Thoracic aorta (tissue), 2 donors: ENCODE measurements around the gene ANO4. TPM values are rescaled to one million over a fixed set of nuclear protein-coding genes. Genes with fewer than 3 reads are reported as not detected.

ENCODE experiments used
- ATAC-seq: fragments of 150-250 bp; one replicate; pipeline ENCODE4 v1.8.0; 2017; ENCODE audit warnings: low read depth; ENCODE audit not compliant: insufficient number of reproducible peaks, low FRiP score
- DNase-seq: peaks from one replicate; pipeline ENCODE4 v3.0.0-alpha.2; 2020; ENCODE audit warnings: low spot score
- H3K27ac ChIP-seq, 2 donors: fragments of 200-600 bp; sonication (generic); 1 replicate in 1 of 2; 2 replicates in 1 of 2; pipeline ENCODE4 v1.5.1; 2016; ENCODE audit warnings: mild to moderate bottlenecking in 2 of 2, moderate library complexity in 2 of 2
- H3K27me3 ChIP-seq: fragments of 200-600 bp; sonication (generic); replicated peaks from 2 replicates; pipeline ENCODE4 v1.6.0; 2016; ENCODE audit warnings: mild to moderate bottlenecking; ENCODE audit not compliant: insufficient read depth
- H3K36me3 ChIP-seq: fragments of 200-600 bp; sonication (generic); one replicate; pipeline ENCODE4 v1.5.1; 2016
- H3K4me1 ChIP-seq, 2 donors: fragments of 200-600 bp; sonication (generic); 1 replicate in 1 of 2; 2 replicates in 1 of 2; pipeline versions ENCODE4 v1.5.1 to v1.6.0; 2016; ENCODE audit warnings: low read depth in 2 of 2, mild to moderate bottlenecking in 1 of 2; ENCODE audit not compliant: control insufficient read depth in 1 of 2
- H3K4me3 ChIP-seq: fragments of 200-600 bp; sonication (generic); 2 replicates; pipeline ENCODE4 v1.5.1; 2016; ENCODE audit warnings: mild to moderate bottlenecking
- H3K9me3 ChIP-seq: fragments of 200-600 bp; sonication (generic); 2 replicates; pipeline ENCODE4 v1.5.1; 2016
- total RNA-seq, 2 donors: library from RNA; depleted of rRNA; stranded (reverse); fragments of >200 nt; gene quantifications; one replicate each; pipeline versions ENCODE4 v1.1.0 to v1.2.3, GENCODE V29; 2016
- TF ChIP-seq, protein P1 (sequence below): fragments of 200-600 bp; sonication (generic); IDR thresholded peaks from one replicate; pipeline ENCODE4 v1.5.1; 2019; ENCODE audit warnings: antibody characterized with exemption

Gene ANO4
- total RNA-seq, 2 donors from 2014 or later = not detected

DNA sequence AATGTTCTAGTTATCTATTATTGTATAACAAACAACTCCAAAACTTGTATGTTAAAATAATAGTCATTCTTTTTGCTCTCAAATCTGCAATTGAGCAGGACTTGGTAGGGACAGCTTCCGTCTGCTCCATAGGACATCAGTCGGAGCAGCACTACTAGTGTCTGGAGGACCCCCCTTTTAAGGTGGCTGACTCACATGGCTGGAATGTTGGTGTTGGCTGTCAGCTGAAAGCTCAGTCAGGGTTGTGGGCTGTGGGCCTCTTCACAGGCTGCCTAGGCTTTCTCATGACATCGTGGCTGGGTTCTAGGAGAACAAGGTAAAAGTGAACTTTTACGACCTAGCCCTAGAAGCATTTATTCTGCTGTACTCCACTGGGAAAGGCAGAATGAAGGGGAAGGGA is 160.6 kb downstream of the ANO4 start:
- Histone ChIP-seq H3K27ac (peak overlapping the region in 1 of 2 donors; percentile 6), H3K36me3 (no peaks in the 10 kb centered on the region), H3K4me3 (no peak overlapping the region), H3K9me3 (no peaks in the 10 kb centered on the region), H3K4me1 (peaks cover 8 to 39% of the 10 kb centered on the region in 2 donors), H3K27me3 (no peaks in the 10 kb centered on the region)
- TF ChIP-seq, protein P1, sequence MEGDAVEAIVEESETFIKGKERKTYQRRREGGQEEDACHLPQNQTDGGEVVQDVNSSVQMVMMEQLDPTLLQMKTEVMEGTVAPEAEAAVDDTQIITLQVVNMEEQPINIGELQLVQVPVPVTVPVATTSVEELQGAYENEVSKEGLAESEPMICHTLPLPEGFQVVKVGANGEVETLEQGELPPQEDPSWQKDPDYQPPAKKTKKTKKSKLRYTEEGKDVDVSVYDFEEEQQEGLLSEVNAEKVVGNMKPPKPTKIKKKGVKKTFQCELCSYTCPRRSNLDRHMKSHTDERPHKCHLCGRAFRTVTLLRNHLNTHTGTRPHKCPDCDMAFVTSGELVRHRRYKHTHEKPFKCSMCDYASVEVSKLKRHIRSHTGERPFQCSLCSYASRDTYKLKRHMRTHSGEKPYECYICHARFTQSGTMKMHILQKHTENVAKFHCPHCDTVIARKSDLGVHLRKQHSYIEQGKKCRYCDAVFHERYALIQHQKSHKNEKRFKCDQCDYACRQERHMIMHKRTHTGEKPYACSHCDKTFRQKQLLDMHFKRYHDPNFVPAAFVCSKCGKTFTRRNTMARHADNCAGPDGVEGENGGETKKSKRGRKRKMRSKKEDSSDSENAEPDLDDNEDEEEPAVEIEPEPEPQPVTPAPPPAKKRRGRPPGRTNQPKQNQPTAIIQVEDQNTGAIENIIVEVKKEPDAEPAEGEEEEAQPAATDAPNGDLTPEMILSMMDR = no peak
- ATAC-seq (no peak), DNase-seq (peak; percentile 2)

DNA sequence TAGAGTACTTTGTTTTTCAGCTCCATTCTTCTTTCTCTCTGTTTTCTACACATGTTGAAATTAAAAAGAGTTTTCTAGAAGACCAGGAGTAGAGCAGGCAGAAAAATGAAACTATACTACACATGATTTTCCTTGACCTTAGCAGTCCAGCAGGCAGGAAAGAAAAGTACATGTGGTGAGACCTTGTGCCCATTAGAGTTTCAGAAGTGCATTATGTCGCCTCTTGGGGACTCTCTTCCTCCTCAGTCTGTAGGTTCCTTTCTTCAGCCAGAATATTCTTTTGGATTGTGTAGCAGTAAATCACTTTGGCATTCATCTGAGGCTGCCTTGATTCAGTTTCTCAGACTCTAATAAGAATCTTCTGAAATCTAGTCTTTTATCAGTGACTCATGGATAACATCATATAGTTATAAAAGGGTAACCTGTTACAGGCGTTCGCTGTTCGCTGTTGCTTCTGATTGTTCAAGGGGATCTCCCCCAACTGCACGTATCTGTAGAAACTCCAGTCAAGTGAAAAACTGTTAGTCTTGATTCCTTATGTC is 161.8 kb downstream of the ANO4 start:
- Histone ChIP-seq H3K4me1 (peaks cover 8 to 39% of the 10 kb centered on the region in 2 donors), H3K27me3 (no peaks in the 10 kb centered on the region), H3K27ac (peak overlapping the region in 1 of 2 donors; percentile 13), H3K9me3 (no peaks in the 10 kb centered on the region), H3K4me3 (no peak overlapping the region), H3K36me3 (no peaks in the 10 kb centered on the region)
- TF ChIP-seq, protein P1 = no peak
- DNase-seq (no peak), ATAC-seq (no peak)

DNA sequence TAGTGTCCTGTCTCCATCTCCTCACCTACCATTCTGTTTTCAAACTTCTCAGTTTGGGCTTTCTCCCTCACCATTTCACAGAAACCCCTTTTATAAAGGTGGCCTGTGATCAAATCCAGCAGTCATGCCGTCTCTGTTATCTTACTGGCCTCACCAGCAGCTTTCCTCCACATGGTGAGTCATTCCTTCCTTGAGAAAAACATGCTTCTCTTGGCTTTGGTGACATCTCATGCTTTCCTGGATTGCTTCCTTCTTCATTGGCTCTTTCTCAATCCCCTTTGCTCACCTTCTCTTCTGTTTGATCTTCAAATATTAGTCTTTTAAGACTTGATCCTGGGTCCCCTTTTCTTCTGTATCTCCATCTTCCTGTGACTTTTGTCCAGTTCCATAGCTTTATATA is 164.9 kb downstream of the ANO4 start:
- TF ChIP-seq, protein P1 = no peak
- ATAC-seq (no peak), DNase-seq (no peak)
- Histone ChIP-seq H3K27ac (no peak overlapping the region), H3K9me3 (no peaks in the 10 kb centered on the region), H3K4me1 (peaks cover 8 to 27% of the 10 kb centered on the region in 2 donors), H3K4me3 (no peak overlapping the region), H3K36me3 (no peaks in the 10 kb centered on the region), H3K27me3 (no peaks in the 10 kb centered on the region)

DNA sequence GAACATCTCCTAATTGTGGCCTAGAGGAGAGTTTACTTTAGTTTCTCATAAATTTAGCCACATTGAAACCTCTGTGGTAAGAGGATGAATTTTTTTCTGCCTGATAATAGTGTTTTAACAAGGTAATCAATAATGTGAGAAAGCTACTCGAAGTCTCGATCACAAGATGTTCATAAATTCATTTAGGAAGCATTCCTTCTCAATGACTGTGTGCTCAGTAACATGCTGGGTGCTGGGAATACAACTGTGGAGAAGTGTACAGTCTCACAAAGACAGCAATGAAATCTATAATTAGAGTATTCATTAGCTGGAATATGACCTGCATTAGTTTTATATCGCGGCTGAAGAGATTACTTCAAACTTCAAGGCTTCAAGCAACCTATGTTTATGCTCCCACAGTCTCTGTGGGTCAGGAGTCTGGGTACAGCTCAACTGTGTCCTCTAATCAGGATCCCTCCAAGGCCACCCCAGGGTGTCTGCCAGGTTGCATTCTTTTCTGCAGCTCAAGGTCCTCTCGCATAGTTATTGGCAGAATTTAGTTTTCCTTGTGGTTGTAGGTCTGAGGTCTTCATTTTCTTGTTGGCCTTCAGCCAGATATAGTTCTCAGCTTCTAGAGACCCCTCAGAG is 167.6 kb downstream of the ANO4 start:
- TF ChIP-seq, protein P1 = no peak
- peaks cover 0 to 13% of the 10 kb centered on the region in 2 donors for H3K4me1 ChIP-seq
- H3K27me3 ChIP-seq = no peaks in the 10 kb centered on the region
- no peaks in the 10 kb centered on the region for H3K36me3 ChIP-seq
- H3K4me3 ChIP-seq = no peak overlapping the region
- ATAC-seq = peak; percentile 41
- no peak overlapping the region for H3K27ac ChIP-seq
- H3K9me3 ChIP-seq = no peaks in the 10 kb centered on the region
- DNase-seq = no peak

DNA sequence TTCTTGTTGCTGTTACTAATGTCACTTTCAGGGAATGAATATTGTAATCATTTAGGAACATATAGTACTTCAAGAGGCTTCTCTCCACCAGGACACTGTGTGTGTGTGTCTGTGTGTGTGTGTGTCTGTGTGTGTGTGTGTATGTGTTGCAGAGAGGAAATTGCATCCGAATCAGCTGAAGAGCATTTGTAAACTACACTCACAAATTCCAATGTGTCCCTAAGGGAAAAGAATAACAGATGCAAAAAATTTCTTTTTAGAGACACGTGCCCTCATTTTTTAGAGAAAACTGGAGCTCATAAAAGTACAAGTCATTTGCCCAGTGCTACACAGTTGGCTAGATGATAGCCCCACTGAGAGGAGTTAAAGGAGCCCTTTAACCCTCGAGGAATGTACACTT is 168.8 kb downstream of the ANO4 start:
- no peak for DNase-seq
- TF ChIP-seq, protein P1 = no peak
- H3K27ac ChIP-seq = no peak overlapping the region

More for the DNA sequence above, 168.8 kb downstream of the ANO4 start:
- Histone ChIP-seq H3K27me3 (no peaks in the 10 kb centered on the region), H3K9me3 (no peaks in the 10 kb centered on the region), H3K4me1 (peaks cover 0 to 13% of the 10 kb centered on the region in 2 donors), H3K4me3 (no peak overlapping the region), H3K36me3 (no peaks in the 10 kb centered on the region)
- no peak for ATAC-seq
